NCI-H1092 (cell line): Measurements from ENCODE around the gene ENG.
A peak's percentile ranks its signal among the peaks of the same experiment; 100 is the strongest.
"Not testable (repeated sequence)": the region's sequence is repeated elsewhere in the genome, so short reads cannot be mapped to it uniquely, and the experiment has no call there.

Experiments
- DNase-seq: peaks from one replicate; lab custom pipeline; 2025; lab: John Stamatoyannopoulos, UW

The ENG gene

DNA sequence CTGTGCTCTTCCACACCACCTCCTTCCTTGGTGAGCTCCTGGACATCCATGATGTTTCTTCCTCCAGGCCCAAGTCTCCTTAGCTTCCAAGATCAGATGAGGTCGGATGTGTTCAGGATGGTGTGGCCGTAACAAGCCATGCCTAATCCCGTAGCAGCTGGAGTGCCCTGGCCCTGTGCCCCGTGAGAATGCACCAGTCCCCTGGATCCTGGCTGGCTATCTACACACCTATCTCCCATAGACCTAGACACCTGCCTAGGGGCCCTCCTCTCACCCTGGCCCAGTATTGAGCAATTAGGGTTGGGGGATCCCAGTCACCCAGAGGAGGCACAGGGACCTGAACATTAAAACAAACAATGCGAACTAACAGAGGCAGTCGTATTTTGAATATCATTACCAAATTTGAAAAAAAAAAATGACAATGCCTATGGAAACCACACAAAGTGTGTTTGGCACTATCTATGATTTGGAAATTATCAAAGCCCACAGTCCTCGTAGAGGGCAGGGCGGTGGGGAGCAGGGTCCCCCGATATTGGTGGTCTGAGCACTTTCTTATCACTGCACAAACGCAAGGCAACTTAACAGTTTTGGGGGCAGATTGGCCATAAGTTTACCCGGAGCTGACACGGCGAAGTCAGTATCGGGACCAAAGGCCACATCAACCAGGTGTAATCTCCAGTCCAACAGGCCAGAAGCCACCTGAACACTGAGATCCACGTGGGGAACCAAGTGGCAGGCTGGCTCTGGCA is 13.2 kb downstream of the ENG start:
- DNase-seq: no peak

DNA sequence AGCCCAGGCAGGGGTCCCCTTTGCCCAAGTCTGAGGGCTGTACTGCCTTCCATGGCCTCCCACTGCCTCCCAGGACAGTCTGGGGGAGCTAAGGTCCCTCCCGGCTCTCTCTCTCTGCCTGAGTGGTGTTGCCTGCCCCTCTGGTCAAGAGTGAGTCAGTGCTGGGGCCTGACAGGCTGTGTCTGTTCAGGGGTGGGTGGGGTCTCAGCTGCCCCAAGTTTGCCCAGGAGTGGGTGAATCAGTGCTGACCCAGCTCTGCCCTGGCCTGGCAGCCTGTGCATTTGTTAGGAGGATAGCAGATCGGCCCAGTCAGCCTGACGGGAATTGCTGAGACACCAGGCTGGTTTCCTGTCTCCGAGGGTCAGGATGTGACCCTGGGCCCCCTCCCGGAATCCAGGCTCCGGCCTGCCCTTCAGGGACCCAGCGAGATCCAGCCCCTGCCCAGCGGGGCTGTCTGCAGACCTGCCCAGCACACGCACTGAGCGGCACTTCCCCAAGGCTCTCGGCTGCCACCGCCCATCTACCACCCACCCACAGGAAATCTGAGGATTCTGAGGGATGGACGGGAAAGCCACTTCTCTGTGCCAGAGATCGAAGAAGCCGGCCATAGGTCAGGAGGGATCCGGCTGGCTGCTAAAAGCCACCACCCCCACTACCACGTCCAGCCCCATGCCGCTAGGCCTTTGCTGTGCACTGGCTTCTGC is 15.9 kb downstream of the ENG start:
- no peak for DNase-seq

DNA sequence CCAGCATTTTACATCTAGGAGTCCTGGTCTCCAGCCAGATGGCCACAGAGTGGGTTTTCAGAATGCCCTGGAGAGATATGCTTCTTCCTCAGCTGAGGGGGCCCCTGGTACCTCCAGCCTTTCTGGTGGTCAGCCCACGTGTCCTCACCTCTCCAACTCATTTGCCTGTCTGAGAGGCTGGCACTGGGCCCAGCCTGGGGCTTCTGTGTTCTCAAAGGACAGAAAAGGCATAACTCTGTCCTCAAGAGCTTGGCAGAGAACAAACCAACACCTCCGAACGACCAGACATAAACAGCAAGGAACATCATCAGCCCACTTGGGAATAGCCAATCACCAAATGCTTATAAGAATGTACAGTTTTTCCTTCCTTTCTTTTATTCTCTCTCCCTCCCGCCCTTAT is 17.1 kb downstream of the ENG start:
- DNase-seq: no peak

DNA sequence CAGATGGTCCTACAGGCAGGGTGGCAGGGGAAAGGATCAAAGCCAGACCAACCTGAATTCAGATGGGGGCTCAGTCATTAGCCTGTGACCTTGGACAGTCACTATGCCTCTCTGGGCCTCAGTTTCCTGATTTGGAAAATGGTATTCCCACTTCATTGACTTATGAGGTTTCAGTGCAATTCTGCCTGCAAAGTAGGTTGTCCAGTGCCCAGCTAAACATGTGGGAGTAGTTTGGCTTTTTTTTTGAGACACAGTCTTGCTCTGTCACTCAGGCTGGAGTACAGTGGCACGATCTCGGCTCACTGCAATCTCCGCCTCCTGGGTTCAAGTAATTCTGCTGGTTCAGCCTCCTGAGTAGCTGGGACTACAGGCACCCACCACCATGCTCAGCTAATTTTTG is 17.9 kb downstream of the ENG start:
- DNase-seq: not testable (repeated sequence)

DNA sequence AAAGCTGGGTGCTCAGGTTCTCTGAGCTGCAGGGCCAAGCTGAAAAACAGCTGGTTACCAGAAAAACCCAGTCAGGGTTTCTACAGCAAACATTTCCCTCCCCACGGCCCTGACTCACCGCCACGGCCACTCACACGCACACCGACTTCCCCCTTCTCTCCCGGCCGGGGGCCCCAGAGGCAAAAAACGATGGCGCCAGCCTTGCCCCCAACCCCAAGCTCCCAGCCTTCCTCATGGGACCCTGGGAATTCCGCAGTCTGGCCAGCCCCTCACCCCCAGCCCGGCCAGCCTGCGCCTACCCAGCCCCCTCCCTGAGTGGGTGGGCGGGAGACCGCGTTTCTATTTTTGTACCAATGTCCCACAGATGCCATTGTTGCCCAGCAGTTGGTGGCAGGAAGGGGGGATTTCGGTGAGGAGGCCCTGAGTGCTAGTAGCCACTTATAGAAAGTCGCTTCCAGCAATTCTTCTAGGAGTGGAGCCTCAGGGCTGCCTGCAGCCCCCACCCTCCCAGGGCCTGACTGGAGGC is 18.4 kb downstream of the ENG start:
- no peak for DNase-seq

DNA sequence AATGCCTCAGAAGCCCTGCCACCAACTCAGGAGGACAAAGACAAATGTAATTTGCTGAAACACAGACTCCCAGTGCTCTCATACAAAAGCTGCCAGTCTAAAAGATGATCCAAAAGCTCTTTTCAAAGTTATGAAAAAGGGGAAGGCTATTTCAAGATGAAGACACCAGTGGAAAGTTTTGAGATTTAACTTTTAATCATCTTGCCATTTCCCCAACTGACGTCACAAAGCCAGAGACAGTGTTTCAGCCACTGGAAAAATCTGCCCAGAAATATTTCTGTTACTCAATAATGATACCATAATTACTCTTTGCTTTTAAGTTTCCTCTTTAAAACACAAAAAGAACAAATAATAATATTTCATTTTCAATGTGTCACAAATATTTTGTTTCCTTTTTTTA is 20.9 kb downstream of the ENG start:
- DNase-seq: no peak

DNA sequence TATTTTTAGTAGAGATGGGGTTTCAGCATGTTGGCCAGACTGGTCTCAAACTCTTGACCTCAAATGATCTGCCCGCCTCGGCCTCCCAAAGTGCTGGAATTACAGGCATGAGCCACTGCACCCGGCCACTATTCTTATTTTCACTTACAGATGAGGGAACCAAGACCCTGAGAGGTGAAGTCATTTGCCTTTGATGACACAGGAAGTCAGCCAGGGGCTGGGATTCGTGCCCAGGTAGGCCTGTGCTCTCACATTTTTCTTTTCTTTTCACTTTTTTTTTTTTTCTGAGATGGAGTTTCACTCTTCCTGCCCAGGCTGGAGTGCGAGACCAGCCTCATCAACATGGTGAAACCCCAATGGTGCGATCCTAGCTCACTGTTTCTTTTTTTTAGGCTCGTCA is 22.2 kb downstream of the ENG start:
- DNase-seq: no peak

DNA sequence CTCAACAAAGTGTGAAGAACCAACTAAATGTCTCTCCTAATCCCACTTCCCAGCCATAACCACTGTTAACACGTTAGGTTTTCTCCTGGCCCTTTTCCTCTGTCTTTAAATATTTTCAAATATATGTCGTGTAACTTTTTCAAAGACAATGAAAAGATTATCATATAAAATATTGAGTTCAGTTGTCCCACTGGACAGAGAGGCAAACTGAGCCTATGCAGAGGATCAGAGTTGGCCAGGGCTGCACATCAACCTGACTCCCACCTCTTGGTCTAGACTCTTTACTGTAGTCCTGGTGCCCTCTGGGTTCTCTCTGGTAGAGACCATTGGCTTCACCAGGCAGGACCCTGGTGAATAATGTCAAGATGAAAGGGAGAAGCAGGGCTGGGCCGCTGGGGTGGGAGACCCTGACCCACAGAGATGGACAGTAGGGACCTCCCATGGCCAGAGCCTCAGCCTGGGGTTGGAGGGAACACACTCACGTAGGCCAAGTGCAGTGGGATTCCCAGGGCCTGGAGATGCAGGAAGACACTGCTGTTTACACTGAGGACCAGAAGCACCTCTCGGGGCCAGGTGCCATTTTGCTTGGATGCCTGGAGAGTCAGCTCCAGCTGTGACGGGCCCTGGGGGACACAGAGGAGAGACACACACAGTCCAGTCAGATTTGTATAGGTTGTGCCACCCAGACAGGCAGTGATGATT is 25.1 kb downstream of the ENG start:
- no peak for DNase-seq

DNA sequence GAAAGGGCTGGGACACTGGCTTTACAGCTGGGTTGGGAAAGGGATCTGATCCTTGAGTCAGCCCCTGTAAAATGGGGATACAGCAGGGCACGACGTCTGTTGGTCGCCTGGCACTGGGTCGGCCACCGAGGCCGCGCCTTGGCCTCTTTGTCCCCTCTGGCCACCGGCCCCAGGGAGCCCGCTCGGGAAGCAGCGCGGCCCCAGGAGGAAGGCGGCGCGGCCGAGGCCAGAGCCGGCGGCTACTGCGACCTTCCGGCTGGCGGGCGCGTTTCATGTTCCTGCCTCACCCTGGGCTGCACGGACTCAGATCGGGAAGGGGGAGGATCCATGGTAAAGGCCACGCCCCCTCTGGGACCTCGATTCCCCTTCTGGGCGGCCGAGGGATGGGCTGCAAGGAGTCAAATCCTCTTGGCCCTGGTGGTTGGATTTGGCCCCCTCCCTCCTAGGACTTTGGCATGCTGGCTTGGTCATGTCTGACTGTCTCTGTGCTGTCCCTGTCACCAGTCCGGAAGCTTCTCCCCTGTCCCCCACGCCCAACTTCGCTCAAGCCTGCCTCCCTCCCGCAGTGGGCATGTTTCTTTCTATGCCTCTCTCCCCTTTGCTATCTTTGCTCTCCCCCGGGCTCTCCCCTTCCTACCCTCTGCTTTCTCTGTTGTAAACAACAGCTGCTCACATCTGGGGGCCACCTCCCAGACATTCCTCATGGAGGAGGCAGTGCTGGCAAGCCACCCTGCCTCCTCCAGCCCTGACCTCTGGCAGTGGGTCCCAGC is 26.0 kb downstream of the ENG start:
- peak; percentile 33 for DNase-seq

DNA sequence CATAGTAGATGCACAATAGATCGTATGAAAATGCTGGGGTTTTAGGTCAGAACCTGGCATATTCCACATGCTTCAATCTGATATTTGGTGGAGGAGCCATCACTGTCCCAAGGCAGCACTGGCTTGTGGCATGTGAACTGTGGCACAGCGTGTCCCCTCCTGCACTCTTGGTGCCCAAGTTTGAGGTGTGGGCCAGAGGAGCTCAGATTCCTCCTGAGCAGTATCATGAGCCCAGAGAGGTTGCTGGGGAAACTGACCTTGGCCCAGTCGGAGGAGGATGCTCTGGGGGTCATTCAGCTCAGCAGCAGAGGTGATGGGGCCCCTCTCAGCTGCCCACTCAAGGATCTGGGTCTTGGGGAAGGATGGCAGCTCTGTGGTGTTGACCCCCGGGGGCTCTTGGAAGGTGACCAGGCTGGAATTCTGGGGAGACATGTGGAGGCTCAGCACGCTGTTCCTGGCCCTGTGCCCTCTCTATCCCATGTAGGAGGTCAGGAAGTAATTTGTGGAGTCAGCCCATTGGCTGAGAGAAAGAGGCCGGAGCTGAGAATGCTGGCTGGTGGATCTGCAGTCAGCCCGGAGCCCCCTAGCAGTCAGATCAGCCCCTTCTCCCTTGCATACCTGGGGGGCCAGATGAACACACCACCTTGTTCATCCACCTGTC is 28.1 kb downstream of the ENG start:
- no peak for DNase-seq

DNA sequence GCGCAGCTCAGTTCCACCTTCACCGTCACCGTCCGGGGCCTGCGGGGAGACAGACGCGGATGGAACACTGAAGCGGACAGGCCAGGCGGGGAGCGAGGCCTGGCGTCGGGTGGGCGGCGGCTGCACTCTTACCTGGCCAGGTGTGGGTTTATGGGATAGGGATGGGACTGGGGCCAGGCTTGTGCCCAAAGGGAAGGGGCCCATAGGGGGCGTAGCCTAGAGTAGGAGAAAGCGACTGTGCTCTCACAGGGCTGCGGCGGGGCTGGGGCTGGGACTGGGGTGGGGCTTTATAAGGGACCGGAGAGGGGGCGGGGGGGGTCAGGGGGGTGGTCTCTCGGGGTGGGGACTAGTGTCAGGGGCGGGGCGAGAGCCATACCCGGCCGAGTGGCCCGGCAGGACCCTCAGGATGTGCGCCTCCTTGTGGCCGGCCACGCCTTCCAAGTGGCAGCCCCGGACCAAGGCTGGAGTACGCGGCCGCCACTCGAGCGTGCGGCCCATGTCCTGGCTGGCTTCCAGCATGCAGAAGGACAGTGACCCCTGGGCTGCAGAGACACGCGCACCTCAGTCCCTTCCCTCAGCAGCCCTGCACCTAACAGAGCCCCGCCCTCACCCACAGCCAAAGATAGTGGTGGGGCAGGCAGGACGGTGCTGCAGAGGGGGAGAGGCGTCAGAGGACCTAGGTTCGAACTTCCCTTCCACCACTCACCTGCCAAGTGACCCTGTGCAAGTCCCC is 29.0 kb downstream of the ENG start:
- DNase-seq: no peak

DNA sequence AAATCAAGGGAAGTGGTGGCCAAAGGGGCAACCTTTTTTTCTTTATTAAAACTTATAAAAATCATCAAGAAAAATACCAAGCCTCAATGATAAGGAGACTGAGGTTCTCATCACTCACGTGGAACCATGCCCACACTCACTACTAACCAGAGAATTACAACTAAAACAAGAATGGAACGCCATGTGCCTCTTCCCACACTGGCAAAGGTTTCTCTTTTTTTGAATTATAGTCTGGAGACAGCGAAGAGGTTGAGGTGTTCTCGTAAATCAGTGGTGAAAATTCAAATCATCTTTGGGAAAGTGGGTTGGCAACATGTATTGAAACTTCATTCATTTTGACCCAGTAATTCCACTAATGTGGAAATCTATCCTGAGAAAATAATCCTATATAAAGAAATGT is 32.4 kb downstream of the ENG start:
- DNase-seq: no peak

DNA sequence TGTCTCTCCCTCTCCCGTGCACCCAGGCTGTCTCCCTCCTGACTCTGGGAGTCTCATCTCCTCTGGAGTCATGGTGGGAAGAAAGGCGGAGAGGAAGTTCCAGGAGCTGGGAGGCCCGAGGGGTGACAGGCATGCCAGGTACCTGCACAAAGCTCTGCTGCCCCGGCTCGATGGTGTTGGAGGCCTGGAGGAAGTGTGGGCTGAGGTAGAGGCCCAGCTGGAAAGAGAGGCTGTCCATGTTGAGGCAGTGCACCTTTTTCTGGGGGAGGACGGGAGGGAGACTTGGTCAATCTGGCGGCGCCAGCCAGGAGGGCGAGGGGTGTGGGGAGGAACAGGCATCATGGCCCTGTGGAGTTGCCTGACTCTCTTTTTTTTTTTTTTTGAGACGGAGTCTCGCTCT is 35.9 kb downstream of the ENG start:
- no peak for DNase-seq

DNA sequence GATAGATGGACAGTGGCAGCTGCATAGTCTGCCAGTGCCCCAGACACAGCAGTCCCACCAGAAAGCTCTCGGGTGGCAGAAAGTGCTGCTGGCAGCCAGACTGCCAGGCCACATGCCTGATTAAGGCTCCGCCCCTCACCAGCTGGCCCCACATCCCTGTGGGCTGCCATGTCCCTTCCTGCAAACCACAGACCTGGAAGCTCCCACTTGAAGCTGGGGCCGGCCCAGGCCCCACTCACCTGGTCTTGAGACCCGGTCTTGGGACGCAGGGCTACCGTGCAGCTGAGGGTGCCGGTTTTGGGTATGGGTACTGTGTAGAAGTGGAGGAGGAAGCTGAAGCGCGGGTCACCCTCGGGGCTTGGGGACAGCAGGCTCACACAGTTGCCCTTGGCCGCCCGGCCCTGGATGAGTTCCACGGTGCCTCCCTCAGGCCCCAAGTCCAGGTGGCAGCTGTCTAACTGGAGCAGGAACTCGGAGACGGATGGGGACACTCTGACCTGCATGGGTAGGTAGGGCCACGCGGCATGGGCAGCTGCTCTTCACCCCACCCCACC is 36.5 kb downstream of the ENG start:
- DNase-seq: no peak

DNA sequence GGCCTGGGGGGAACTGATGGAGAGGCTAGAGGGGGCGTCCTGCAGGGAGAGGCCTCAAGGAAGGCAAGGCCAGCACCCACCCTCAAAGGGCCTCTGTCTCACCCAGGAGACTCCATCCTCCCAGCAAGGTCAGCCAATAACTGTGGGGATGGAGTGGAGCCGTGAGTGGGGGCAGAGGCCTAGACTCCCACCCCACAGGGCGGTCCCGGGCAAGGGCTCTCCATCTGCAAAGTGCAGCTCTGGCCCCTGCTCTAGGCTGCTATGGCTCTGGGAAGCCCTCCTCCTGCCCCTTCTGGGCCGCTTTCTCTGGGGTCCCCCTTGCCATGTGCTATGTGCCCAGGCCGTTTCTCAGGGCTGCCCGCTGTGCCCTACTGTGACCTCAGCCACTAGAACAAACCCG is 37.7 kb downstream of the ENG start:
- no peak for DNase-seq

DNA sequence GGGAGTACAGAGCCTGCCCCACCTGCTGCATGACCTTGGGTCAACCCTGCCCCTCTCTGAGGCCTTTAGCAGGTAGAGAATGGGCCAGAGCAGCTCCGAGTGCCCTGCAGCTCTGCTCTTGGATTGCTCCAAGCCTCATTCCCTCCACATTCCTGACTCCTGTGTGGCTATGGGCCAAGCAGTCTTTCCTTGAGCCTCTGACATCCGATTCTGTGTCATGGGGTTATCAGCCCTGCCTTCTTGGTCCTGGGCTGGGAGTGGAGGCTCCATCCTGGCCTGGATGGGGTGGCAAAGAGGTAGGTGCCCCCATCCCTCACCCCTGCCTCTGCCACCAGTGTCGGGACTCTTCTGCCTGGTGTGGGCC is 38.1 kb downstream of the ENG start:
- no peak for DNase-seq

DNA sequence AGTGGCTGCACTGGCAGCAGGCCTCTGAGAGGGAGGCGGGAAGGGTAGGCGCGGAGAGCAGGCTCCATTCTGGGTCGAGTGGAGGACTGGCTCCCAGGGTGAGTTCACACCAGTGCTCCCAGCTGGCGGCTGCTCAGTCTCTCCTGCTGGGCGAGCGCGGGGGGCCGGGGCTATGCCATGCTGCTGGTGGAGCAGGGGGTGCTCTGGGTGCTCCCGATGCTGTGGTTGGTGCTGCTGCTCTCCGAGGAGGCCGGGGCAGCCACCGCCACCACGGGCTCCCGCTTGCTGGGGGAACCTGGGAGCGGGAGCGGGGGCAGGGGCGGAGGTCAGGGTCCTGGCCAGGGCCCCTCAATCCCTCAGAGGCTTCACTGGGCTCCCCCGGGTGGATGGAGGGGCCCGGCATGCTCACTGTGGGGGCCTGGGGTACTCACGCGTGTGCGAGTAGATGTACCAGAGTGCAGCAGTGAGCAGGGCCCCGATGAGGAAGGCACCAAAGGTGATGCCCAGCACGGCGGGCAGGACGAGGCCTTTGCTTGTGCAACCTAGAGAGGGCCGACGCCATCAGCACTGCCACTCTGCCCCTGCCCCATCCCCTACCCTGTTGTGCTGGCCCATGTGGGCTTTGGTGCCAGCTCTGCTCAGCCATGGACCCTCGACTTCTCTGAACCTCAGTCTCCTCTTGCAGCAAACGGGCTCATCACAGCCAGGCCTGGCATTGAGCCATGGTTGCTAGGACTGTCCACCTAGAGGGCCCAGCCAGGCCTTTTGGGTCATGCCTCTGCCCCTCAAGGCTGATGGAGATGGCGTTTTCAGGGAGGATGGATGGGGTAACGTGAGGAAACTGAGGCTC is 38.7 kb downstream of the ENG start:
- no peak for DNase-seq

DNA sequence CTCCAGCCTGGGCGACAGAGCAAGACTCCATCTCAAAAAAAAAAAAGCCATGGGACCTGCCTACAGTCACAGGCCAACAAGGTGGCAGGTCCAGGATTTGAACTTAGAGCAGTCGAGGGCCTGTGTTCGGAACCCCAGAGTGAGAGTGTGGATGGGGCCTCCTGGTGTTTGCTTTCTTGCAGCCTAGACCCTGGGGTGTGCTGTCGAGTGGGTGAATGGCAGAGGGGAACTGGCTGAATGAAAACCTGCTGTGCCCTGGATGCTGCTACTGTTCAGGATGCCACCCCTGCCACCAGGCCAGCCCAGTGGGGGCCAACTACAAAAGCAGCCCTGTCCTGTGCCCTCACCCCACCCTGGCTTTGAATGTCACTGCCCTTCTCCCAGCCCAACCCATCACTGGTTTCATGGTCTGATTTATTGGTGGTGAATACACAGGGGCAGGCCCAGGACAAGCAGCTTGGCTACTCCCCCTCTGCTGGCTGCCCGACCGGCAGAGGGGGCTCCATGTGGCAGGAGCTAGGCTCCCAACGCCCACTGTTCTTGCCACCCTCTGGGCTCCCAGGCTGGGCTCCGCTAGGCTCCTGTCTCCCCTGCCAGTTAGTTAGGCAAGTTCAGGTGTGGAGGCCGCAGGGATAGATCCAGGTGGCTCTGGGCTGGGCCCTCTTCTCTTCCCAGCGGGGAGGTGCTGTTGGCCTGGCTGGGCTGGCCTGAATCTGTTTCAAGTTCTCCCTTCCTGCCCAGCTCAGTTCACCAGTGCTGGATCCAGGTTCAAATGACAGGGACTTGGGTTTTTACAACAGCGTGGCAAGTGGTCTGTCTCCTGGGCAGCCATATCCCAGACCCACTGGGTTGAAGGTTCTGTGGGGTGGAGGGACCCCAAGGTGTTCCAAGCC is 39.6 kb downstream of the ENG start:
- DNase-seq: no peak
